NB4 (cell line): ENCODE measurements around the gene HYI.
A peak's percentile ranks its signal among the peaks of the same experiment; 100 is the strongest.
"Not testable (repeated sequence)": the region's sequence is repeated elsewhere in the genome, so short reads cannot be mapped to it uniquely, and the experiment has no call there.

Experiments used
- DNase-seq: peaks from one replicate; pipeline ENCODE4 v3.0.0; 2010; ENCODE audit warnings: low read depth
- H3K4me3 ChIP-seq: one replicate; pipeline ENCODE4 v1.5.1; 2011; ENCODE audit warnings: mild to moderate bottlenecking, low read depth, low read length, moderate library complexity
- CTCF ChIP-seq: IDR thresholded peaks from one replicate; pipeline ENCODE4 v1.5.1; 2012; ENCODE audit warnings: low read depth, low read length
- MAX ChIP-seq: IDR thresholded peaks from 2 replicates; pipeline ENCODE4 v1.6.1; 2011; ENCODE audit warnings: low read depth, low read length
- MYC ChIP-seq: IDR thresholded peaks from 2 replicates; pipeline ENCODE4 v1.6.1; 2011; ENCODE audit warnings: low read depth, low read length
- POLR2A ChIP-seq: IDR thresholded peaks from 2 replicates; pipeline ENCODE4 v1.6.1; 2011; ENCODE audit warnings: mild to moderate bottlenecking; ENCODE audit not compliant: insufficient read length; ENCODE audit errors: extremely low read depth

The HYI gene

DNA sequence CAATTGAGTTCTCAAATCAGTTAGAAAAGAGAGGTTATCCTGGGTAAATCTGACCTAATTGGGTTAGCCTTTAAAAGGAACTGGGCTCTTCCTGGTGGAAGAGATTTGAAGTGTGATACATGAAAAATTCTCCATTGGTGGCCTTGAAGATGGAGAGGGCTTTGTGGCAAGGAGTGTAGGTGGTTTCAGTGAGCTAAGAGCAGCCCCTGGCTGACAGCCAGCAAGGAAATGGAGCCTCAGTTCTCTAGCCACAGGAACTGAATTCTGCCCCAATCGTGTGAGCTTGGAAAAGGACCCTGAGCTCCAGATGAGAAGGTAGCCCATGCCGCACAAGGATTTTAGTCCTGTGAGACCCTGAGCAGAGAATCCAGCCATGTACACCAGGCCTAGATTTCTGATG lies 12.7 kb upstream of the HYI start:
- no peak overlapping the region for H3K4me3 ChIP-seq
- no peak for TF ChIP-seq MYC
- TF ChIP-seq CTCF, result no peak
- TF ChIP-seq MAX, result no peak
- TF ChIP-seq POLR2A, result no peak
- no peak for DNase-seq

DNA sequence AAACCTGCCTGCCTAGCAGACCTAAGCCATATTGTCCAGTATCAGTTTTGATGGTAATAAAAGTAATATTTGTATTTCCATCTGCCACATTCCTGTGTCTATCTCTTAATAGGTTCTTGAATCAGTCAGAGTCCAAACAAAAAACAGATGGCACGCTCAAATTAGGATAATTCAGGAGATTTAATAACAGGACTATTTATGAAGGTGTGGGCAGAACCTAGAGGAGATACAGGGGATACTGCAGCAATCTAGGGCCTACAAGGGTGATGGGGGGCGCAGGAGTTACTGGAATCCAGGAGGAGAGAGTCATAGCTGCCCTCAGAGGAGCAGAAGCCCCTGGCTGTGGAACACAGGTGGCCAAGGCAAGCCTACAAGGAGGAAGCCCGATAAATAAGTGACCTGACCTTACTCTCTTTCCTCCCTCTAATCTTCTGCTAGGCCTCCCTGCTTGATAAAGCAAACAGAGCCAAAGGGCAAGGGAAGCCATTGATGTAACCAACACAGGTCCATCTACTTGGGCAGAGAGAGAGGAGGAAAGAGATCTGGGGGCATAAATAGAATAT lies 11.9 kb upstream of the HYI start:
- H3K4me3 ChIP-seq, result no peak overlapping the region
- DNase-seq, result no peak
- no peak for TF ChIP-seq MAX
- TF ChIP-seq POLR2A, result no peak
- TF ChIP-seq MYC, result no peak
- no peak for TF ChIP-seq CTCF

GRCh38 chr1:43464681-43465504 lies 11.2 kb upstream of the HYI start:
- H3K4me3 ChIP-seq, result no peak overlapping the region
- DNase-seq, result peak; percentile 42
- TF ChIP-seq CTCF (no peak), POLR2A (no peak), MYC (no peak), MAX (no peak)

DNA sequence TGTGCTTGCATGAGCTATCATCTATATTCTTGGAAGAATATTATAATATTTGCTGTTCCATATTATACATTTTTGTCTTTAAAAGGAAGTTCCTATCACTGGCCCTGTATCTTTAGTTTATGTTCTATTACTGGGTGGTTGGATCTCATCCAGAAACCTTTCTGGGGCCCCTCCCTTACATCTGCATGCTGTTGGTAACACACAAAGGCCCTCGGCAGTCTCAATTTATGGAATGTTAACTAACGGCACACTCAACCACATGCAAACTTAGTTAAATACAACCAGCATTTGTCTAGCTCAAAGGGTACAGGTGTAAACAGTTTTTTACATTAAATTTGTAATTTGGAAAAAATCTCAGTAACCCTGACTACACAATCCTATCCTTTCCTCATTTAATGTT lies 9.7 kb upstream of the HYI start:
- TF ChIP-seq CTCF (no peak), POLR2A (no peak), MYC (no peak), MAX (no peak)
- DNase-seq, result no peak
- no peak overlapping the region for H3K4me3 ChIP-seq

- no peak for DNase-seq
Observed at GRCh38 chr1:43460988-43461693, 7.4 kb upstream of the HYI start.

GRCh38 chr1:43458379-43458778 lies 4.6 kb upstream of the HYI start:
- not testable (repeated sequence) for DNase-seq, H3K4me3 ChIP-seq

More at GRCh38 chr1:43460988-43461693, 7.4 kb upstream of the HYI start:
- TF ChIP-seq CTCF, result no peak
- TF ChIP-seq POLR2A, result no peak
- TF ChIP-seq MAX, result no peak
- TF ChIP-seq MYC, result no peak
- no peak overlapping the region for H3K4me3 ChIP-seq
